SK-N-SH treated with all-trans-retinoic acid at 6 μM for 48 hours (cell line): ENCODE measurements around the gene GADD45GIP1.

Source experiments
- ARNTL ChIP-seq: fragments of 450-650 bp; formaldehyde crosslinking; IDR thresholded peaks from 2 replicates; pipeline ENCODE4 v1.5.0; 2020; ENCODE audit warnings: low read depth, mild to moderate bottlenecking, moderate library complexity, borderline replicate concordance
- BACH2 ChIP-seq: fragments of 250-450 bp; sonication (Bioruptor Pico); IDR thresholded peaks from 2 replicates; pipeline ENCODE4 v1.9.0; 2021; ENCODE audit warnings: mild to moderate bottlenecking, borderline replicate concordance
- GLIS3 ChIP-seq: fragments of 250-450 bp; sonication (Bioruptor Pico); IDR thresholded peaks from 2 replicates; pipeline ENCODE4 v1.5.0; 2020; ENCODE audit warnings: mild to moderate bottlenecking, moderate library complexity
- OSR1 ChIP-seq: fragments of 250-450 bp; sonication (Bioruptor Pico); IDR thresholded peaks from 2 replicates; pipeline ENCODE4 v1.8.0; 2022; ENCODE audit warnings: moderate library complexity, mild to moderate bottlenecking, inconsistent platforms
- PPARA ChIP-seq: fragments of 250-450 bp; sonication (Bioruptor Pico); IDR thresholded peaks from 2 replicates; pipeline ENCODE4 v1.5.0; 2020; ENCODE audit warnings: mild to moderate bottlenecking, borderline replicate concordance
- TOX ChIP-seq: fragments of 250-450 bp; sonication (Bioruptor Pico); IDR thresholded peaks from 2 replicates; pipeline ENCODE4 v1.8.0; 2021; ENCODE audit warnings: mild to moderate bottlenecking, moderate library complexity, borderline replicate concordance
- ZFP3 ChIP-seq: fragments of 250-450 bp; sonication (Bioruptor Pico); IDR thresholded peaks from 2 replicates; pipeline ENCODE4 v1.5.0; 2020; ENCODE audit warnings: mild to moderate bottlenecking, moderate library complexity
- ZFP30 ChIP-seq: fragments of 450-650 bp; formaldehyde crosslinking; IDR thresholded peaks from 2 replicates; pipeline ENCODE4 v1.5.0; 2022; ENCODE audit warnings: mild to moderate bottlenecking, moderate library complexity
- ZNF70 ChIP-seq: fragments of 450-650 bp; formaldehyde crosslinking; IDR thresholded peaks from 2 replicates; pipeline ENCODE4 v1.5.0; 2020; ENCODE audit warnings: mild to moderate bottlenecking, moderate library complexity
- ZNF8 ChIP-seq: fragments of 450-650 bp; formaldehyde crosslinking; IDR thresholded peaks from 2 replicates; pipeline ENCODE4 v1.5.0; 2020; ENCODE audit warnings: mild to moderate bottlenecking, moderate library complexity
- TF ChIP-seq, protein P1 (sequence below): fragments of 250-450 bp; sonication (Bioruptor Pico); IDR thresholded peaks from 2 replicates; pipeline ENCODE4 v1.8.0; 2020; ENCODE audit warnings: mild to moderate bottlenecking, moderate library complexity, borderline replicate concordance
- TF ChIP-seq, protein P2 (sequence below): fragments of 250-450 bp; sonication (Bioruptor Pico); IDR thresholded peaks from 2 replicates; pipeline ENCODE4 v1.5.0; 2020; ENCODE audit warnings: mild to moderate bottlenecking, moderate library complexity
- TF ChIP-seq, protein P3 (sequence below): fragments of 250-450 bp; sonication (Bioruptor Pico); IDR thresholded peaks from 2 replicates; pipeline ENCODE4 v1.5.1; 2020; ENCODE audit warnings: low read depth, mild to moderate bottlenecking, moderate library complexity

GRCh38 chr19:12996406-12997094 is 39.5 kb upstream of the GADD45GIP1 start:
- TF ChIP-seq ZFP30 (CRISPR knock-in tag) = no peak
- no peak for TF ChIP-seq OSR1
- TF ChIP-seq, protein P1, sequence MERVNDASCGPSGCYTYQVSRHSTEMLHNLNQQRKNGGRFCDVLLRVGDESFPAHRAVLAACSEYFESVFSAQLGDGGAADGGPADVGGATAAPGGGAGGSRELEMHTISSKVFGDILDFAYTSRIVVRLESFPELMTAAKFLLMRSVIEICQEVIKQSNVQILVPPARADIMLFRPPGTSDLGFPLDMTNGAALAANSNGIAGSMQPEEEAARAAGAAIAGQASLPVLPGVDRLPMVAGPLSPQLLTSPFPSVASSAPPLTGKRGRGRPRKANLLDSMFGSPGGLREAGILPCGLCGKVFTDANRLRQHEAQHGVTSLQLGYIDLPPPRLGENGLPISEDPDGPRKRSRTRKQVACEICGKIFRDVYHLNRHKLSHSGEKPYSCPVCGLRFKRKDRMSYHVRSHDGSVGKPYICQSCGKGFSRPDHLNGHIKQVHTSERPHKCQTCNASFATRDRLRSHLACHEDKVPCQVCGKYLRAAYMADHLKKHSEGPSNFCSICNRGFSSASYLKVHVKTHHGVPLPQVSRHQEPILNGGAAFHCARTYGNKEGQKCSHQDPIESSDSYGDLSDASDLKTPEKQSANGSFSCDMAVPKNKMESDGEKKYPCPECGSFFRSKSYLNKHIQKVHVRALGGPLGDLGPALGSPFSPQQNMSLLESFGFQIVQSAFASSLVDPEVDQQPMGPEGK (CRISPR knock-in tag) = no peak
- no peak for TF ChIP-seq BACH2 (CRISPR knock-in tag)
- TF ChIP-seq ARNTL (CRISPR knock-in tag) = no peak
- TF ChIP-seq ZFP3 (CRISPR knock-in tag) = no peak
- TF ChIP-seq PPARA (CRISPR knock-in tag) = no peak
- TF ChIP-seq ZNF70 (CRISPR knock-in tag) = no peak
- no peak for TF ChIP-seq ZNF8 (CRISPR knock-in tag)
- TF ChIP-seq GLIS3 = no peak
- TF ChIP-seq, protein P2, sequence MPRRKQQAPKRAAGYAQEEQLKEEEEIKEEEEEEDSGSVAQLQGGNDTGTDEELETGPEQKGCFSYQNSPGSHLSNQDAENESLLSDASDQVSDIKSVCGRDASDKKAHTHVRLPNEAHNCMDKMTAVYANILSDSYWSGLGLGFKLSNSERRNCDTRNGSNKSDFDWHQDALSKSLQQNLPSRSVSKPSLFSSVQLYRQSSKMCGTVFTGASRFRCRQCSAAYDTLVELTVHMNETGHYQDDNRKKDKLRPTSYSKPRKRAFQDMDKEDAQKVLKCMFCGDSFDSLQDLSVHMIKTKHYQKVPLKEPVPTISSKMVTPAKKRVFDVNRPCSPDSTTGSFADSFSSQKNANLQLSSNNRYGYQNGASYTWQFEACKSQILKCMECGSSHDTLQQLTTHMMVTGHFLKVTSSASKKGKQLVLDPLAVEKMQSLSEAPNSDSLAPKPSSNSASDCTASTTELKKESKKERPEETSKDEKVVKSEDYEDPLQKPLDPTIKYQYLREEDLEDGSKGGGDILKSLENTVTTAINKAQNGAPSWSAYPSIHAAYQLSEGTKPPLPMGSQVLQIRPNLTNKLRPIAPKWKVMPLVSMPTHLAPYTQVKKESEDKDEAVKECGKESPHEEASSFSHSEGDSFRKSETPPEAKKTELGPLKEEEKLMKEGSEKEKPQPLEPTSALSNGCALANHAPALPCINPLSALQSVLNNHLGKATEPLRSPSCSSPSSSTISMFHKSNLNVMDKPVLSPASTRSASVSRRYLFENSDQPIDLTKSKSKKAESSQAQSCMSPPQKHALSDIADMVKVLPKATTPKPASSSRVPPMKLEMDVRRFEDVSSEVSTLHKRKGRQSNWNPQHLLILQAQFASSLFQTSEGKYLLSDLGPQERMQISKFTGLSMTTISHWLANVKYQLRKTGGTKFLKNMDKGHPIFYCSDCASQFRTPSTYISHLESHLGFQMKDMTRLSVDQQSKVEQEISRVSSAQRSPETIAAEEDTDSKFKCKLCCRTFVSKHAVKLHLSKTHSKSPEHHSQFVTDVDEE (CRISPR knock-in tag) = no peak
- TF ChIP-seq, protein P3, sequence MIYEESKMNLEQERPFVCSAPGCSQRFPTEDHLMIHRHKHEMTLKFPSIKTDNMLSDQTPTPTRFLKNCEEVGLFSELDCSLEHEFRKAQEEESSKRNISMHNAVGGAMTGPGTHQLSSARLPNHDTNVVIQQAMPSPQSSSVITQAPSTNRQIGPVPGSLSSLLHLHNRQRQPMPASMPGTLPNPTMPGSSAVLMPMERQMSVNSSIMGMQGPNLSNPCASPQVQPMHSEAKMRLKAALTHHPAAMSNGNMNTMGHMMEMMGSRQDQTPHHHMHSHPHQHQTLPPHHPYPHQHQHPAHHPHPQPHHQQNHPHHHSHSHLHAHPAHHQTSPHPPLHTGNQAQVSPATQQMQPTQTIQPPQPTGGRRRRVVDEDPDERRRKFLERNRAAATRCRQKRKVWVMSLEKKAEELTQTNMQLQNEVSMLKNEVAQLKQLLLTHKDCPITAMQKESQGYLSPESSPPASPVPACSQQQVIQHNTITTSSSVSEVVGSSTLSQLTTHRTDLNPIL (CRISPR knock-in tag) = no peak
- TF ChIP-seq TOX = no peak
